A673 (cell line): ENCODE measurements around the gene NHLRC1. TPM values are rescaled to one million over a fixed set of nuclear protein-coding genes. Genes with fewer than 3 reads are reported as not detected.
A peak's percentile ranks its signal among the peaks of the same experiment; 100 is the strongest.

Experiments
- Bru-seq: library from RNA; stranded (reverse); fragments of 400-500 nt; gene quantifications from one replicate; lab custom pipeline; 2021; lab: Mats Ljungman, UMichigan
- BruChase-seq, 2 experiments: library from RNA; stranded (reverse); fragments of 400-500 nt; gene quantifications; one replicate each; lab custom pipeline; 2021; lab: Mats Ljungman, UMichigan
- BruUV-seq: library from RNA; stranded (reverse); fragments of 400-500 nt; replicated peaks from 2 replicates; lab custom pipeline; 2021; lab: Mats Ljungman, UMichigan
- CTCF ChIA-PET: fragments of 300-600 bp; sonication (Branson Sonifier 250); formaldehyde crosslinking; loops from one replicate; lab custom pipeline; 2022; ENCODE audit warnings: antibody characterized with exemption; lab: Charles Lee
- POLR2A ChIA-PET: fragments of 300-600 bp; sonication (Branson Sonifier 250); formaldehyde crosslinking; loops from one replicate; lab custom pipeline; 2022; ENCODE audit warnings: antibody characterized with exemption; ENCODE audit not compliant: low non-redundant PET; lab: Charles Lee
- DNase-seq: peaks from one replicate; pipeline ENCODE4 v3.0.0-alpha.2; 2015; ENCODE audit warnings: low spot score
- H3K27ac ChIP-seq: fragments of 200-600 bp; sonication (generic); 2 replicates; pipeline ENCODE4 v1.5.1; 2016; ENCODE audit warnings: mixed run types, low read depth, mild to moderate bottlenecking, mixed read lengths, antibody characterized with exemption, low read length; ENCODE audit not compliant: poor library complexity, severe bottlenecking
- H3K27me3 ChIP-seq: fragments of 200-600 bp; sonication (generic); replicated peaks from 2 replicates; pipeline ENCODE4 v1.6.1; 2017; ENCODE audit warnings: mixed run types, low read depth, mild to moderate bottlenecking, mixed read lengths, antibody characterized with exemption, low read length; ENCODE audit not compliant: insufficient read depth, poor library complexity
- H3K36me3 ChIP-seq: fragments of 200-600 bp; sonication (generic); 2 replicates; pipeline ENCODE4 v1.6.1; 2016; ENCODE audit warnings: mixed run types, mild to moderate bottlenecking, mixed read lengths, antibody characterized with exemption, low read length; ENCODE audit not compliant: insufficient read depth, poor library complexity, severe bottlenecking
- H3K4me1 ChIP-seq: fragments of 200-600 bp; sonication (generic); 2 replicates; pipeline ENCODE4 v1.6.1; 2017; ENCODE audit warnings: mixed run types, mild to moderate bottlenecking, mixed read lengths, antibody characterized with exemption, low read length; ENCODE audit not compliant: insufficient read depth, poor library complexity, severe bottlenecking
- H3K4me3 ChIP-seq: fragments of 200-600 bp; sonication (generic); 2 replicates; pipeline ENCODE4 v1.5.1; 2016; ENCODE audit warnings: low read depth, mixed run types, mild to moderate bottlenecking, mixed read lengths, low read length; ENCODE audit not compliant: poor library complexity, severe bottlenecking
- H3K9me3 ChIP-seq: fragments of 200-600 bp; sonication (generic); 2 replicates; pipeline ENCODE4 v1.6.1; 2016; ENCODE audit warnings: mixed run types, low read depth, mild to moderate bottlenecking, mixed read lengths, antibody characterized with exemption, low read length; ENCODE audit not compliant: poor library complexity, severe bottlenecking
- CTCF ChIP-seq: fragments of 300-800, 200-600 bp; sonication (generic); conservative IDR thresholded peaks from 2 replicates; pipeline ENCODE4 v1.5.1; 2017; ENCODE audit warnings: low read depth, mild to moderate bottlenecking, antibody characterized with exemption, low read length, moderate library complexity, mixed read lengths
- EZH2 ChIP-seq: fragments of 200-600 bp; sonication (generic); IDR thresholded peaks from 2 replicates; pipeline ENCODE4 v1.6.1; 2017; ENCODE audit warnings: borderline replicate concordance, low read depth, mild to moderate bottlenecking, mixed read lengths, antibody characterized with exemption, low read length; ENCODE audit not compliant: poor library complexity, severe bottlenecking
- intact Hi-C: fragments of 100-400 bp; cut with micrococcal nuclease; formaldehyde crosslinking; loops from one replicate; pipeline ENCODE4 v1.10.0; 2022; ENCODE audit not compliant: unreplicated experiment
- long read RNA-seq: library from polyadenylated mRNA; stranded (forward); transcript quantifications from one replicate; pipeline ENCODE4 v2.0.0, GENCODE V29; 2022
- total RNA-seq: library from RNA; stranded (reverse); gene quantifications from 2 replicates; pipeline ENCODE4 v1.2.3, GENCODE V29; 2021

NHLRC1 gene
- total RNA-seq, result 3.8 and 4.3 TPM in 2 replicates
- Bru-seq, nascent RNA, result percentile 63 among the genes with signal in this experiment
- percentile 57 among the genes with signal in this experiment for BruChase-seq, experiment 1, labeled RNA remaining after a 2-hour chase
- percentile 49 among the genes with signal in this experiment for BruChase-seq, experiment 2, labeled RNA remaining after a 6-hour chase
- long read RNA-seq, partial matches to known transcripts, result 0 of 4 reads
- long read RNA-seq, other reads (novel, unspliced or antisense), result 0 of 4 reads

- TF ChIP-seq EZH2 (no peak), CTCF (peak; percentile 96)
- Histone ChIP-seq H3K27me3 (no peaks in the 10 kb centered on the region), H3K4me3 (peak within 1 kb of the TSS; percentile 51), H3K4me1 (peaks cover 11% of the 10 kb centered on the region), H3K9me3 (no peaks in the 10 kb centered on the region), H3K27ac (peak within 1 kb of the TSS; percentile 64), H3K36me3 (no peaks in the 10 kb centered on the region)
- peak; percentile 94 for DNase-seq
- POLR2A ChIA-PET, result no interaction called here
- intact Hi-C loops, result loop anchor here (2.0 to 10.0 kb wide), 3 partner anchors 134 to 538 kb away; no protein-coding TSS in a partner anchor
- no TSS peak for BruUV-seq
- CTCF ChIA-PET, result interaction anchor here (0.5 to 1.8 kb wide), 4 partner anchors 11 to 306 kb away, joined by 3 to 9 read pairs (median 6); no protein-coding TSS in a partner anchor
Observed at GRCh38 chr6:18122128-18123093, at the start of gene NHLRC1. Gene NHLRC1 (minus strand): TSS chr6:18122677. CDS start chr6:18122606, 71 bp downstream.

- Histone ChIP-seq H3K27me3 (no peaks in the 10 kb centered on the region), H3K4me3 (no peak overlapping the region), H3K9me3 (peaks cover 5% of the 10 kb centered on the region), H3K36me3 (peaks cover 8% of the 10 kb centered on the region), H3K4me1 (no peaks in the 10 kb centered on the region), H3K27ac (no peak overlapping the region)
- intact Hi-C loops, result no loop called here
- no peak for DNase-seq
- BruUV-seq, result no TSS peak
- CTCF ChIA-PET, result no interaction called here
- POLR2A ChIA-PET, result no interaction called here
- TF ChIP-seq CTCF, result no peak
- TF ChIP-seq EZH2, result no peak
Observed at GRCh38 chr6:18171871-18172270, 49.4 kb upstream of the NHLRC1 start.

GRCh38 chr6:18168264-18168663, 45.8 kb upstream of the NHLRC1 start:
- no peak for TF ChIP-seq EZH2
- Histone ChIP-seq H3K27me3 (no peaks in the 10 kb centered on the region), H3K9me3 (peaks cover 5% of the 10 kb centered on the region), H3K27ac (no peak overlapping the region), H3K4me1 (no peaks in the 10 kb centered on the region), H3K4me3 (no peak overlapping the region), H3K36me3 (peaks cover 12% of the 10 kb centered on the region)
- ChIA-PET CTCF (no interaction called here), POLR2A (interaction anchor here (0.7 kb wide), 1 partner anchor 18 kb away, joined by 6 read pairs; no protein-coding TSS in a partner anchor)
- intact Hi-C loops, result no loop called here
- no TSS peak for BruUV-seq
- no peak for DNase-seq
